CD8-positive, alpha-beta memory T cell (primary cell): ENCODE measurements around the gene ARFIP1. TPM values are rescaled to one million over a fixed set of nuclear protein-coding genes. Genes with fewer than 3 reads are reported as not detected.
"Not testable (repeated sequence)": the region's sequence is repeated elsewhere in the genome, so short reads cannot be mapped to it uniquely, and the experiment has no call there.

Source experiments
- CTCF ChIA-PET: fragments of 350-600 bp; sonication (Branson Sonifier 250); formaldehyde crosslinking; loops from one replicate; lab custom pipeline; 2021; ENCODE audit warnings: antibody characterized with exemption; lab: Charles Lee
- POLR2A ChIA-PET: fragments of 350-600 bp; sonication (Branson Sonifier 250); formaldehyde crosslinking; loops from one replicate; lab custom pipeline; 2021; ENCODE audit warnings: antibody characterized with exemption; lab: Charles Lee
- DNase-seq, 5 donors: peaks; one replicate each; pipeline versions ENCODE4 v3.0.0 to v3.0.0-alpha.2; 2020 to 2022; ENCODE audit warnings: mixed read lengths in 1 of 5
- H3K27ac ChIP-seq: one replicate; pipeline ENCODE4 v1.7.0; 2013; ENCODE audit warnings: low read depth, mild to moderate bottlenecking, low read length, moderate library complexity
- H3K27me3 ChIP-seq: 2 replicates; pipeline ENCODE4 v1.7.0; 2013; ENCODE audit warnings: low read length, mild to moderate bottlenecking; ENCODE audit not compliant: insufficient read depth, poor library complexity, severe bottlenecking
- H3K36me3 ChIP-seq: 2 replicates; pipeline ENCODE4 v1.7.0; 2013; ENCODE audit warnings: mild to moderate bottlenecking, low read length, moderate library complexity; ENCODE audit not compliant: insufficient read depth
- H3K4me1 ChIP-seq: 2 replicates; pipeline ENCODE4 v1.7.0; 2013; ENCODE audit warnings: mild to moderate bottlenecking, low read length, moderate library complexity; ENCODE audit not compliant: insufficient read depth
- H3K4me3 ChIP-seq: 2 replicates; pipeline ENCODE4 v1.7.0; 2013; ENCODE audit warnings: mild to moderate bottlenecking, low read length
- H3K9me3 ChIP-seq: 2 replicates; pipeline ENCODE4 v1.7.0; 2013; ENCODE audit warnings: mild to moderate bottlenecking, low read length
- H3K27ac Mint-ChIP-seq, 8 donors: one replicate each; pipeline ENCODE4 v1.8.0; 2020 to 2021; ENCODE audit warnings: mixed read lengths in 8 of 8, mild to moderate bottlenecking in 6 of 8, inconsistent platforms in 3 of 8, moderate library complexity in 3 of 8
- H3K27me3 Mint-ChIP-seq, 2 donors: one replicate each; pipeline ENCODE4 v1.8.0; 2020 to 2021; ENCODE audit warnings: mixed read lengths in 2 of 2, mild to moderate bottlenecking in 1 of 2, moderate library complexity in 1 of 2
- H3K36me3 Mint-ChIP-seq, 3 donors: one replicate each; pipeline ENCODE4 v1.8.0; 2020 to 2021; ENCODE audit warnings: mixed read lengths in 3 of 3, inconsistent platforms in 1 of 3, mild to moderate bottlenecking in 1 of 3
- H3K4me1 Mint-ChIP-seq, 3 donors: one replicate each; pipeline ENCODE4 v1.8.0; 2020 to 2021; ENCODE audit warnings: mixed read lengths in 3 of 3, inconsistent platforms in 1 of 3, mild to moderate bottlenecking in 1 of 3
- H3K4me3 Mint-ChIP-seq, 7 donors: one replicate each; pipeline ENCODE4 v1.8.0; 2020 to 2021; ENCODE audit warnings: mixed read lengths in 7 of 7, mild to moderate bottlenecking in 6 of 7, moderate library complexity in 4 of 7, inconsistent platforms in 2 of 7
- H3K9me3 Mint-ChIP-seq, 5 donors: one replicate each; pipeline ENCODE4 v1.8.0; 2020 to 2022; ENCODE audit warnings: mixed read lengths in 5 of 5, mild to moderate bottlenecking in 3 of 5, moderate library complexity in 2 of 5, inconsistent platforms in 1 of 5
- polyA plus RNA-seq: library from polyadenylated mRNA; unstranded; fragments of 300-500 nt; fragmentation: Illumina TruSeq; gene quantifications from one replicate; pipeline ENCODE4 v1.2.3, GENCODE V29; 2021
- total RNA-seq, 2 experiments: library from RNA; stranded (reverse); gene quantifications; one replicate each; pipeline ENCODE4 v1.2.3, GENCODE V29; 2021

The ARFIP1 gene
- total and polyA plus RNA-seq, 3 experiments from 2014 or later = 13.1 to 15.3 (median 14.0) TPM

- Mint-ChIP-seq H3K4me1 (no peaks in the 10 kb centered on the region), H3K27me3 (no peaks in the 10 kb centered on the region), H3K27ac (no peak overlapping the region), H3K36me3 (peaks cover 0 to 20% (median 11%) of the 10 kb centered on the region in 3 donors), H3K9me3 (no peaks in the 10 kb centered on the region), H3K4me3 (no peak overlapping the region)
- no peaks in the 10 kb centered on the region for H3K9me3 ChIP-seq
- H3K27ac ChIP-seq = no peak overlapping the region
- no peak for DNase-seq
- no peaks in the 10 kb centered on the region for H3K27me3 ChIP-seq
- ChIA-PET CTCF (interaction anchor here (0.8 kb wide), 1 partner anchor 9 kb away, joined by 3 read pairs; no protein-coding TSS in a partner anchor), POLR2A (no interaction called here)
- no peak overlapping the region for H3K4me3 ChIP-seq
- H3K4me1 ChIP-seq = no peaks in the 10 kb centered on the region
- no peaks in the 10 kb centered on the region for H3K36me3 ChIP-seq
Observed at GRCh38 chr4:152864361-152864760, 84.6 kb downstream of the ARFIP1 start.

DNA sequence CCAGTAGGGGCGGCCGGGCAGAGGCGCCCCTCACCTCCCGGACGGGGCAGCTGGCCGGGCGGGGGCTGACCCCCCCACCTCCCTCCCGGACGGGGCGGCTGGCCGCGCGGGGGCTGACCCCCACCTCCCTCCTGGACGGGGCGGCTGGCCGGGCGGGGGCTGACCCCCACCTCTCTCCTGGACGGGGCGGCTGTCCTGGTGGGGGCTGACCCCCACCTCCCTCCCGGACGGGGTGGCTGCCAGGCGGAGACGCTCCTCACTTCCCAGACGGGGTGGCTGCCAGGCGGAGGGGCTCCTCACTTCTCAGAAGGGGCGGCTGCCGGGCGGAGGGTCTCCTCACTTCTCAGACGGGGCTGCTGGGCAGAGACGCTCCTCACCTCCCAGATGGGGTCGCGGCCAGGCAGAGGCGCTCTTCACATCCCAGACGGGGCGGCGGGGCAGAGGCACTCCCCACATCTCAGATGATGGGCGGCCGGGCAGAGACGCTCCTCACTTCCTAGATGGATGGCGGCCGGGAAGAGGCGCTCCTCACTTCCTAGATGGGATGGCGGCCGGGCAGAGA lies 86.8 kb downstream of the ARFIP1 start:
- H3K36me3 ChIP-seq, H3K27ac Mint-ChIP-seq, H3K4me3 Mint-ChIP-seq, DNase-seq, H3K27me3 ChIP-seq, H3K9me3 ChIP-seq, H3K27me3 Mint-ChIP-seq, H3K9me3 Mint-ChIP-seq, H3K4me1 Mint-ChIP-seq, CTCF ChIA-PET, H3K27ac ChIP-seq, H3K4me1 ChIP-seq, H3K4me3 ChIP-seq, POLR2A ChIA-PET: not testable (repeated sequence)
- peaks cover 0 to 26% (median 15%) of the 10 kb centered on the region in 3 donors for H3K36me3 Mint-ChIP-seq

- POLR2A ChIA-PET = no interaction called here
Observed at GRCh38 chr4:152870606-152871005, 90.9 kb downstream of the ARFIP1 start.

GRCh38 chr4:152875261-152875660 lies 95.5 kb downstream of the ARFIP1 start:
- H3K36me3 Mint-ChIP-seq = peaks cover 21 to 54% (median 34%) of the 10 kb centered on the region in 3 donors
- Histone ChIP-seq H3K4me3 (no peak overlapping the region), H3K36me3 (no peaks in the 10 kb centered on the region), H3K27ac (no peak overlapping the region), H3K27me3 (no peaks in the 10 kb centered on the region), H3K4me1 (no peaks in the 10 kb centered on the region), H3K9me3 (no peaks in the 10 kb centered on the region)
- H3K27ac Mint-ChIP-seq = no peak overlapping the region
- peaks cover 0 to 2% (median 0%) of the 10 kb centered on the region in 5 donors for H3K9me3 Mint-ChIP-seq
- ChIA-PET CTCF (no interaction called here), POLR2A (no interaction called here)
- no peaks in the 10 kb centered on the region for H3K4me1 Mint-ChIP-seq
- no peak overlapping the region for H3K4me3 Mint-ChIP-seq
- DNase-seq = no peak
- H3K27me3 Mint-ChIP-seq = no peaks in the 10 kb centered on the region

More at GRCh38 chr4:152870606-152871005, 90.9 kb downstream of the ARFIP1 start:
- H3K4me3 Mint-ChIP-seq = no peak overlapping the region
- H3K4me1 ChIP-seq = no peaks in the 10 kb centered on the region
- H3K27ac ChIP-seq = no peak overlapping the region
- CTCF ChIA-PET = no interaction called here
- no peaks in the 10 kb centered on the region for H3K27me3 ChIP-seq
- H3K27ac Mint-ChIP-seq = no peak overlapping the region
- DNase-seq = no peak
- no peaks in the 10 kb centered on the region for H3K9me3 ChIP-seq
- H3K4me1 Mint-ChIP-seq = no peaks in the 10 kb centered on the region
- peaks cover 2 to 36% (median 20%) of the 10 kb centered on the region in 3 donors for H3K36me3 Mint-ChIP-seq
- H3K9me3 Mint-ChIP-seq = no peaks in the 10 kb centered on the region
- H3K27me3 Mint-ChIP-seq = no peaks in the 10 kb centered on the region
- no peak overlapping the region for H3K4me3 ChIP-seq
- no peaks in the 10 kb centered on the region for H3K36me3 ChIP-seq

GRCh38 chr4:152877868-152878267 lies 98.1 kb downstream of the ARFIP1 start:
- Mint-ChIP-seq H3K9me3 (peaks cover 0 to 2% (median 0%) of the 10 kb centered on the region in 5 donors), H3K27ac (no peak overlapping the region), H3K4me1 (no peaks in the 10 kb centered on the region), H3K36me3 (peaks cover 21 to 61% (median 34%) of the 10 kb centered on the region in 3 donors), H3K27me3 (no peaks in the 10 kb centered on the region), H3K4me3 (no peak overlapping the region)
- no peak for DNase-seq
- ChIA-PET CTCF (no interaction called here), POLR2A (no interaction called here)
- Histone ChIP-seq H3K4me3 (no peak overlapping the region), H3K36me3 (no peaks in the 10 kb centered on the region), H3K27me3 (no peaks in the 10 kb centered on the region), H3K4me1 (no peaks in the 10 kb centered on the region), H3K27ac (no peak overlapping the region), H3K9me3 (no peaks in the 10 kb centered on the region)

DNA sequence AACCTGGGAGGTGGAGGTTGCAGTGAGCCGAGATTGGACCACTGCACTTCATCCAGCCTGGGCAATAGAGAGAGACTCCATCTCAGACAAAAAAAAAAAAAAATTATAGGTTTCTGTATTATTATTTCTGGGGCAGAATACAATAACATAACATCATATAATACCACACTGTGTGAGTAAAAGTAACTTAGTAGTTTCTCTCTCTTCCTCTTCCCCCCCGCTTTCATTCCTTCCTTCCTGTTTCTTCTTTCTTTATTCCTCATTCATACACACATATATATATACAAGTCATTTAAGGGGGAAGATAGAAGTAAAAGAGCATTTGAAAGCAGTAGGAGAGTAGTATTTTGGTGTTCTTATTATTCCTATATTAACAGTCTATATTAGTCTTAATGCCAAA lies 100.5 kb downstream of the ARFIP1 start:
- Histone ChIP-seq H3K27ac (no peak overlapping the region), H3K4me1 (no peaks in the 10 kb centered on the region), H3K9me3 (no peaks in the 10 kb centered on the region), H3K27me3 (no peaks in the 10 kb centered on the region), H3K36me3 (no peaks in the 10 kb centered on the region), H3K4me3 (no peak overlapping the region)
- H3K27me3 Mint-ChIP-seq = no peaks in the 10 kb centered on the region
- POLR2A ChIA-PET = no interaction called here
- H3K4me1 Mint-ChIP-seq = no peaks in the 10 kb centered on the region
- CTCF ChIA-PET = no interaction called here
- peaks cover 21 to 54% (median 31%) of the 10 kb centered on the region in 3 donors for H3K36me3 Mint-ChIP-seq
- peaks cover 0 to 2% (median 0%) of the 10 kb centered on the region in 5 donors for H3K9me3 Mint-ChIP-seq
- DNase-seq = no peak
- peak overlapping the region in 1 of 8 donors; percentile 5 for H3K27ac Mint-ChIP-seq
- no peak overlapping the region for H3K4me3 Mint-ChIP-seq

GRCh38 chr4:152881974-152882373 lies 102.2 kb downstream of the ARFIP1 start:
- Mint-ChIP-seq H3K36me3 (peaks cover 9 to 49% (median 23%) of the 10 kb centered on the region in 3 donors), H3K9me3 (peaks cover 0 to 2% (median 0%) of the 10 kb centered on the region in 5 donors), H3K4me3 (no peak overlapping the region), H3K4me1 (no peaks in the 10 kb centered on the region), H3K27me3 (no peaks in the 10 kb centered on the region), H3K27ac (no peak overlapping the region)
- ChIA-PET CTCF (interaction anchor here (0.9 kb wide), 1 partner anchor 68 kb away, joined by 3 read pairs; no protein-coding TSS in a partner anchor), POLR2A (no interaction called here)
- H3K27me3 ChIP-seq = no peaks in the 10 kb centered on the region
- no peak for DNase-seq
- no peaks in the 10 kb centered on the region for H3K36me3 ChIP-seq
- no peaks in the 10 kb centered on the region for H3K4me1 ChIP-seq
- H3K27ac ChIP-seq = no peak overlapping the region
- no peaks in the 10 kb centered on the region for H3K9me3 ChIP-seq
- H3K4me3 ChIP-seq = no peak overlapping the region

DNA sequence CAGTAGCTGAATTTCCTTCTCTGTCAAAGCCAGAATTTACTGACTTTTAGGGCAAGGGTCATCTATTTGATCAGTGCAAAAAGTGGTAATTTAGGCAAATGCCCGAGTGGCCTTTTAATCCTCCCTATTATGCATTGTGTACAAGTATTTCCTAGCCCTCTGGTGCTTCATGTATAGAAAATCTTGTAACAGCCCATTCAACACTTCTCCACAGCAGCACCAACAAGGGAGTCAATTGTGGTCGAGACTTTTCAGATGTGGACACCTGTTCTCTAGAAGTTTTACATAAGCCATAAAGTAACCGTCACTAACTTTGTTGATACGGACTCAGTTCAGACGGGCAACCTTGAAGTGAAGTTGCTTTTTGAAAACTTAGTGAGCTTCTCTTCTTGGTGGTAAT lies 105.4 kb downstream of the ARFIP1 start:
- no peaks in the 10 kb centered on the region for H3K4me1 ChIP-seq
- no peak for DNase-seq
- H3K4me3 ChIP-seq = no peak overlapping the region
- H3K36me3 ChIP-seq = no peaks in the 10 kb centered on the region
- peaks cover 0 to 52% (median 20%) of the 10 kb centered on the region in 3 donors for H3K36me3 Mint-ChIP-seq
- no peaks in the 10 kb centered on the region for H3K27me3 Mint-ChIP-seq
- CTCF ChIA-PET = no interaction called here
- POLR2A ChIA-PET = no interaction called here
- no peaks in the 10 kb centered on the region for H3K9me3 Mint-ChIP-seq
- no peak overlapping the region for H3K27ac ChIP-seq
- H3K27me3 ChIP-seq = no peaks in the 10 kb centered on the region
- no peak overlapping the region for H3K4me3 Mint-ChIP-seq
- no peaks in the 10 kb centered on the region for H3K4me1 Mint-ChIP-seq
- no peaks in the 10 kb centered on the region for H3K9me3 ChIP-seq
- no peak overlapping the region for H3K27ac Mint-ChIP-seq
